ENCODE results near the gene CREBBP. TPM values are rescaled to one million over a fixed set of nuclear protein-coding genes. Genes with fewer than 3 reads are reported as not detected.
"Not testable (repeated sequence)": the region's sequence is repeated elsewhere in the genome, so short reads cannot be mapped to it uniquely, and the experiment has no call there.

CREBBP gene
- total RNA-seq, 2 donors from 2014 or later: 35.3 to 57.7 TPM

GRCh38 chr16:3904875-3905274 lies 24.4 kb upstream of the CREBBP start:
- Histone ChIP-seq H3K4me3 (no peak overlapping the region), H3K4me1 (no peaks in the 10 kb centered on the region), H3K36me3 (replicated peaks in 1 of 2; ENCODE audit: insufficient read depth in 1 of 2, low read depth in 2 of 2) (no peaks in the 10 kb centered on the region), H3K9me3 (no peaks in the 10 kb centered on the region), H3K27ac (no peak overlapping the region), H3K27me3 (no peaks in the 10 kb centered on the region)
- 59 to 73% methylated on average over 3 of the region's 3 CpGs for WGBS, 2 donors
- TF ChIP-seq POLR2A (IDR thresholded peaks at IDR 0.05): no peak
- no peak for TF ChIP-seq CTCF (IDR thresholded peaks at IDR 0.05)
- intact Hi-C loops (cut with DNase I): loop anchor here (5.0 kb wide), 1 partner anchor 252 kb away; no protein-coding TSS in a partner anchor
- ATAC-seq (no peak), DNase-seq (no peak)

- ATAC-seq: no peak
- WGBS, 2 donors: 86 to 92% methylated on average over 10 of the region's 10 CpGs
- TF ChIP-seq POLR2A (IDR thresholded peaks at IDR 0.05): no peak
- no peak for TF ChIP-seq CTCF (IDR thresholded peaks at IDR 0.05)
Measured at GRCh38 chr16:3890091-3890490, 9.6 kb upstream of the CREBBP start.

GRCh38 chr16:3889059-3889458 lies 8.5 kb upstream of the CREBBP start:
- Histone ChIP-seq H3K4me3 (no peak overlapping the region), H3K9me3 (no peaks in the 10 kb centered on the region), H3K27ac (no peak overlapping the region), H3K4me1 (no peaks in the 10 kb centered on the region), H3K27me3 (no peaks in the 10 kb centered on the region), H3K36me3 (replicated peaks in 1 of 2; ENCODE audit: insufficient read depth in 1 of 2, low read depth in 2 of 2) (no peaks in the 10 kb centered on the region)
- intact Hi-C loops (cut with DNase I): no loop called here
- no peak for ATAC-seq
- TF ChIP-seq POLR2A (IDR thresholded peaks at IDR 0.05): no peak
- TF ChIP-seq CTCF (IDR thresholded peaks at IDR 0.05): no peak
- DNase-seq: no peak
- WGBS, 2 donors: 82% methylated on average over 4 of the region's 4 CpGs

More at GRCh38 chr16:3890091-3890490, 9.6 kb upstream of the CREBBP start:
- intact Hi-C loops (cut with DNase I): no loop called here
- Histone ChIP-seq H3K4me3 (no peak overlapping the region), H3K36me3 (replicated peaks in 1 of 2; ENCODE audit: insufficient read depth in 1 of 2, low read depth in 2 of 2) (no peaks in the 10 kb centered on the region), H3K27ac (no peak overlapping the region), H3K27me3 (no peaks in the 10 kb centered on the region), H3K4me1 (no peaks in the 10 kb centered on the region), H3K9me3 (no peaks in the 10 kb centered on the region)
- no peak for DNase-seq

GRCh38 chr16:3885999-3886398 lies 5.5 kb upstream of the CREBBP start:
- H3K27ac ChIP-seq; intact Hi-C loops (cut with DNase I); H3K27me3 ChIP-seq; H3K4me1 ChIP-seq; H3K36me3 ChIP-seq (replicated peaks in 1 of 2; ENCODE audit: insufficient read depth in 1 of 2, low read depth in 2 of 2); ATAC-seq; DNase-seq; H3K9me3 ChIP-seq; H3K4me3 ChIP-seq: not testable (repeated sequence)
- 82 to 90% methylated on average over 5 of the region's 5 CpGs for WGBS, 2 donors

- H3K4me1 ChIP-seq: peaks cover 9% of the 10 kb centered on the region
- 67 to 73% methylated on average over 6 of the region's 6 CpGs for WGBS, 2 donors
- no peaks in the 10 kb centered on the region for H3K36me3 ChIP-seq (replicated peaks in 1 of 2; ENCODE audit: insufficient read depth in 1 of 2, low read depth in 2 of 2)
- ATAC-seq (no peak), DNase-seq (no peak)
- H3K27me3 ChIP-seq: no peaks in the 10 kb centered on the region
- no peak overlapping the region for H3K4me3 ChIP-seq
- H3K9me3 ChIP-seq: no peaks in the 10 kb centered on the region
- no peak overlapping the region for H3K27ac ChIP-seq
- intact Hi-C loops (cut with DNase I): no loop called here
- TF ChIP-seq POLR2A (IDR thresholded peaks at IDR 0.05) (no peak), CTCF (IDR thresholded peaks at IDR 0.05) (no peak)
Measured at GRCh38 chr16:3884398-3884797, 3.9 kb upstream of the CREBBP start.
